Mucosa of descending colon (tissue), 3 donors: ENCODE data around the gene CAND1. TPM values are rescaled to one million over a fixed set of nuclear protein-coding genes. Genes with fewer than 3 reads are reported as not detected.

Experiments
- ATAC-seq: fragments of 200-7000 bp; cut with Tn5 transposase; one replicate; pipeline ENCODE4 v1.9.1; 2020; ENCODE audit warnings: mild to moderate bottlenecking, moderate library complexity
- DNase-seq, 3 donors: peaks; one replicate each; pipeline ENCODE4 v3.0.0-alpha.2; 2020
- H3K36me3 ChIP-seq: fragments of 200-600 bp; one replicate; pipeline ENCODE4 v1.8.0; 2021; ENCODE audit warnings: low read depth, mild to moderate bottlenecking
- H3K4me1 ChIP-seq: fragments of 200-600 bp; one replicate; pipeline ENCODE4 v1.8.0; 2021; ENCODE audit warnings: low read depth, mild to moderate bottlenecking
- H3K4me3 ChIP-seq: fragments of 200-600 bp; one replicate; pipeline ENCODE4 v1.8.0; 2021; ENCODE audit warnings: mild to moderate bottlenecking
- H3K9me3 ChIP-seq: fragments of 200-600 bp; one replicate; pipeline ENCODE4 v1.8.0; 2021; ENCODE audit warnings: mild to moderate bottlenecking
- intact Hi-C, 2 donors: fragments of 100-400 bp; cut with DNase I in 1 of 2; cut with micrococcal nuclease in 1 of 2; formaldehyde crosslinking; loops; one replicate each; pipeline versions ENCODE4 v1.11.0 to v1.11.1; 2022; cut with DNase I, micrococcal nuclease
- total RNA-seq, 3 donors: library from RNA; stranded (reverse); fragmentation: NEBNext Ultra II Directional in 2 of 3; extraction: Animal tissue kit (Norgen Biotek cat#: 25700) in 2 of 3; gene quantifications; one replicate each; pipeline versions ENCODE4 v1.2.1 to v1.2.4, GENCODE V29; 2021 to 2023
- TF ChIP-seq, protein P1 (sequence below): fragments of 200-600 bp; IDR thresholded peaks from one replicate; pipeline ENCODE4 v1.8.0; 2022; ENCODE audit warnings: antibody characterized with exemption, mild to moderate bottlenecking
- donor health status: DM: no; HTN: no; CAD: no; lungs with moderate emphysema.
- donor health status: DM: no; HTN: no; CAD: no.
- donor health status: DM: no; HTN: yes; CAD: no.

The CAND1 gene
- total RNA-seq, 3 donors from 2014 or later: 95.1 to 114 (median 101) TPM

DNA sequence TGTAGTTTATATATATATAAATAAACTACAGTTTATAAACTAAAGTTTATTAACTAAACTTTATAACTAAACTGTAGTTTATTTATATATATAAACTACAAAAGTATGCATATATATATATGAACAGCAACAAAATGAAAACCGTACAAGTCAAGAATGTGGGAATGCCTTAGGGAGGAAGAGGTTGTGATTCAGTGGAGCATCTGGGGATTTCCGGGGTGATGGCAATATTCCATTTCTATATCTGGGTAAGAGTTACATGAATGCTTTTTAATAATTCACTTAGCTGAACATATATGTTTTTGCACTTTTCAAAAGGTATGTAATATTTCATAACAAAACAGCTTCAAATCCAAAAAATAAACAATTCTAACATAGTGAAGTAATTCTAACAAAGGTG, 30.1 kb upstream of the CAND1 start:
- no peaks in the 10 kb centered on the region for H3K36me3 ChIP-seq
- no peak for ATAC-seq
- no peaks in the 10 kb centered on the region for H3K9me3 ChIP-seq
- DNase-seq: no peak
- intact Hi-C loops: no loop called here
- TF ChIP-seq, protein P1, sequence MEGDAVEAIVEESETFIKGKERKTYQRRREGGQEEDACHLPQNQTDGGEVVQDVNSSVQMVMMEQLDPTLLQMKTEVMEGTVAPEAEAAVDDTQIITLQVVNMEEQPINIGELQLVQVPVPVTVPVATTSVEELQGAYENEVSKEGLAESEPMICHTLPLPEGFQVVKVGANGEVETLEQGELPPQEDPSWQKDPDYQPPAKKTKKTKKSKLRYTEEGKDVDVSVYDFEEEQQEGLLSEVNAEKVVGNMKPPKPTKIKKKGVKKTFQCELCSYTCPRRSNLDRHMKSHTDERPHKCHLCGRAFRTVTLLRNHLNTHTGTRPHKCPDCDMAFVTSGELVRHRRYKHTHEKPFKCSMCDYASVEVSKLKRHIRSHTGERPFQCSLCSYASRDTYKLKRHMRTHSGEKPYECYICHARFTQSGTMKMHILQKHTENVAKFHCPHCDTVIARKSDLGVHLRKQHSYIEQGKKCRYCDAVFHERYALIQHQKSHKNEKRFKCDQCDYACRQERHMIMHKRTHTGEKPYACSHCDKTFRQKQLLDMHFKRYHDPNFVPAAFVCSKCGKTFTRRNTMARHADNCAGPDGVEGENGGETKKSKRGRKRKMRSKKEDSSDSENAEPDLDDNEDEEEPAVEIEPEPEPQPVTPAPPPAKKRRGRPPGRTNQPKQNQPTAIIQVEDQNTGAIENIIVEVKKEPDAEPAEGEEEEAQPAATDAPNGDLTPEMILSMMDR: no peak
- no peak overlapping the region for H3K4me3 ChIP-seq
- H3K4me1 ChIP-seq: no peaks in the 10 kb centered on the region

GRCh38 chr12:67241482-67241881, 27.7 kb upstream of the CAND1 start:
- H3K9me3 ChIP-seq: no peaks in the 10 kb centered on the region
- no peaks in the 10 kb centered on the region for H3K36me3 ChIP-seq
- DNase-seq: no peak

DNA sequence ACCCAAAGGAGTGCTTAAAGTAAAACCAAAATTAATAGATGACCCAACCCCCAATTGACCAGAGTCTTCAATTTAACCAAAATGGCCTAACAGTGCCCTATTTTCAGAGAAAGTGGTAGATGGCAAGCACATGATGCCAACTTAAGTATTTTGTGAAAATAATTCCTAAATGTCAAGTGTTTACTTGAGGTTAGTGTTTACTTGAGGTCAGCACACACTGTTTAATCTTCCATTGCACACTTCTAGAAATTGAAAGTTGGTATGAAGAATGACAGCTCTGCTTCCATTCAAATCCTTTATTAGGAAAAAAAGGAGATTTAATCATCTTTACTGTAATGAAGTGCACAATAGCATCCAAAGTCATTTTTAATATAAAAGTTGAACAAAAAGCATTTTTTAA, 25.9 kb upstream of the CAND1 start:
- Histone ChIP-seq H3K9me3 (no peaks in the 10 kb centered on the region), H3K4me1 (no peaks in the 10 kb centered on the region), H3K4me3 (no peak overlapping the region), H3K36me3 (no peaks in the 10 kb centered on the region)
- intact Hi-C loops: no loop called here
- no peak for ATAC-seq
- DNase-seq: no peak
- TF ChIP-seq, protein P1: no peak

More at GRCh38 chr12:67241482-67241881, 27.7 kb upstream of the CAND1 start:
- Histone ChIP-seq H3K4me1 (no peaks in the 10 kb centered on the region), H3K4me3 (no peak overlapping the region)
- ATAC-seq: no peak
- TF ChIP-seq, protein P1: no peak
- intact Hi-C loops: no loop called here

GRCh38 chr12:67245571-67245970, 23.6 kb upstream of the CAND1 start:
- ATAC-seq: no peak
- TF ChIP-seq, protein P1: no peak
- DNase-seq: no peak
- intact Hi-C loops: no loop called here
- H3K36me3 ChIP-seq: no peaks in the 10 kb centered on the region
- H3K4me3 ChIP-seq: no peak overlapping the region
- H3K4me1 ChIP-seq: no peaks in the 10 kb centered on the region
- no peaks in the 10 kb centered on the region for H3K9me3 ChIP-seq

DNA sequence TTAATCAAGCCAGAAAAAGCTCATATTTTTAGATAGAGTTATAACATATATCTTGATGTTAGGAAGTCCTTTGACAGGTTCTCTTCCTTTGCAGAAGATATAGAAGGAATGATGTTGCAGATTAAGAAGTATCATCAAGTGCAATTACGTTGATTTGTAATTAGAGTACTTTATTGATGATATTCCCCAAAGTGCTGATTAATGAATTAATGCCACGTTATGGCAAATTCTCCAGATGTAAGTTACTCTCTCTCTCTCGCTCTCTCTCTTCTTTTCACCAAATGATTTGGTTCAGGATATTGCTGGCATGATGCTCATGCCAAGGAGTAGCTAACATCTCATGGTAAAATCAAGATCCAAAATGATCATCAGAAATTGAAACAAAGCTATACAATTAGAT, 18.1 kb upstream of the CAND1 start:
- no peaks in the 10 kb centered on the region for H3K36me3 ChIP-seq
- TF ChIP-seq, protein P1: no peak
- H3K4me1 ChIP-seq: no peaks in the 10 kb centered on the region
- ATAC-seq (no peak), DNase-seq (no peak)
- intact Hi-C loops: no loop called here
- H3K9me3 ChIP-seq: no peaks in the 10 kb centered on the region
- H3K4me3 ChIP-seq: no peak overlapping the region

DNA sequence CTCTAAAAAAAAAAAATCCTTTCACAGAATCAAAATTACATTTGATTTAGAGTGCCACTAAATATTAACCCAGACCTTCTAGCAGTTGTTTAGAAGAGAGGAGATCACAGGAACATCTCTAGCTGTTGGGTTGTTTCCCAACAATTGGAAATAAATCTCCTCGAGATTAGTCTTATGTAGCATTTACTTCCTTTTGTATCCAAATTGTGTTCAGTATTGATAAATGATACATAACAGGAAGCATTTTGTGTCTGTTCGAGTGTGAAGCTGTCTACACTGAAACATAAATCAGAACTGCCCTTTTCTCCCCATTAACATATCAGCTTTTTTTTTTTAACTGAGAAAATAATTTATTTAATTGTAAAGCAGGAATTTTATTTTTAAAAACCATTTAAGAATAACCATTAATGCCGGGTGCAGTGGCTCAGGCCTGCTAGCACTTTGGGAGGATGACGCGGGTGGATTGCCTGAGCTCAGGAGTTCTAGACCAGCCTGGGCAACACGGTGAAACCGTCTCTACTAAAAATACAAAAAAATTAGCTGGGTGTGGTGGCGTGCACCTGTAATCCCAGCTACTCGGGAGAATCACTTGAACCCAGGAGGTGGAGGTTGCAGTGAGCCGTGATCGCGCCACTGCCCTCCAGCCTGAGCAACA, 14.7 kb upstream of the CAND1 start:
- Histone ChIP-seq H3K4me1 (no peaks in the 10 kb centered on the region), H3K9me3 (no peaks in the 10 kb centered on the region), H3K4me3 (no peak overlapping the region), H3K36me3 (no peaks in the 10 kb centered on the region)
- TF ChIP-seq, protein P1: no peak
- intact Hi-C loops: no loop called here
- DNase-seq (no peak), ATAC-seq (no peak)
